ENCODE measurements around the gene FHAD1. TPM values are rescaled to one million over a fixed set of nuclear protein-coding genes. Genes with fewer than 3 reads are reported as not detected.
A peak's percentile ranks its signal among the peaks of the same experiment; 100 is the strongest.

The FHAD1 gene
- total and polyA plus RNA-seq, 9 of the 15 experiments (the other 6 are each of a cell fraction or from before 2014, with no cell fraction given): 0.32 to 2.1 (median 1.5) TPM; not detected in 1

DNA sequence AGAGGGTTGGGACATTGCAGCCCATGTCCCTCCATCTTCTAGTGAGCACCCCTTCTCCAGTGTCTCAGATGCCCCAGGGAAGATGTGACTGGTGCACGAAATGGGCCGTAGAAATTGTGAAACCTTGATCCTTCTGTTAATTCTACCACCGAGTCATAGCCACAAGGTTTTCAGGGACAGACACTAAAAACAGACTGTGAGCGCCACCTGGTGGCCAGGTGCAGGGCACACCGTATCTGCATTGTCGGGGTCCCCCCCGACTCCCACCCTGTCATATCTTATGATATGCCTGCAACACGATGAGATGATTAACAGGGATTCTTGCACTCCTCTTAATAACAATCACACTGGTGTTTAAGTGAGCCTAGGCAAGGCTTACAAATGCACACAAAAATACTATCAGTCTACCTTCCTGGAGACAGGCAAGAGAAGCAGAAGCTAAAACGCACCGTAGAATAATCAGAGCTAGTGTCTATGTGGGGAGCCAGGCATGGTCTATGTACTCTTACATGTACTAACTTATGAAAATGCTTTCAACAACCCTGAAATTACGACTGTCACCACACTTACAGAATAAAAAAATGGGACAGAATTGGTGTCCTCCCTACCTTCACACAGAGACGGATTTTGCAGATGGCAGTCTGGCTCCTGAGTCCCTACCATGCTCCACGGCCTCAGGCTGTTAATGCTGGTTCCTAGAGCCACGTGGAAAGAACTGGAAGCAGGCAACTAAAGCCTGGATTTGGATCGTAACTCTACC is 57.9 kb downstream of the FHAD1 start (continued):
- TF ChIP-seq, protein P1, sequence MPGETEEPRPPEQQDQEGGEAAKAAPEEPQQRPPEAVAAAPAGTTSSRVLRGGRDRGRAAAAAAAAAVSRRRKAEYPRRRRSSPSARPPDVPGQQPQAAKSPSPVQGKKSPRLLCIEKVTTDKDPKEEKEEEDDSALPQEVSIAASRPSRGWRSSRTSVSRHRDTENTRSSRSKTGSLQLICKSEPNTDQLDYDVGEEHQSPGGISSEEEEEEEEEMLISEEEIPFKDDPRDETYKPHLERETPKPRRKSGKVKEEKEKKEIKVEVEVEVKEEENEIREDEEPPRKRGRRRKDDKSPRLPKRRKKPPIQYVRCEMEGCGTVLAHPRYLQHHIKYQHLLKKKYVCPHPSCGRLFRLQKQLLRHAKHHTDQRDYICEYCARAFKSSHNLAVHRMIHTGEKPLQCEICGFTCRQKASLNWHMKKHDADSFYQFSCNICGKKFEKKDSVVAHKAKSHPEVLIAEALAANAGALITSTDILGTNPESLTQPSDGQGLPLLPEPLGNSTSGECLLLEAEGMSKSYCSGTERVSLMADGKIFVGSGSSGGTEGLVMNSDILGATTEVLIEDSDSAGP (CRISPR knock-in tag; IDR thresholded peaks at IDR 0.05): no peak
- TF ChIP-seq KAT2B (IDR thresholded peaks at IDR 0.05; ENCODE audit: low read depth, low read length) (no peak), MTA3 (IDR thresholded peaks at IDR 0.05; ENCODE audit: borderline replicate concordance) (peak; percentile 28; the same call in 1 of the 2 replicates), NFE2L1 (tag; IDR thresholded peaks at IDR 0.05; ENCODE audit: borderline replicate concordance, low read depth) (no peak), MIER1 (IDR thresholded peaks at IDR 0.05; ENCODE audit: low read depth) (no peak), MTF1 (CRISPR knock-in tag; IDR thresholded peaks at IDR 0.05; ENCODE audit: borderline replicate concordance) (no peak), ZNF311 (CRISPR knock-in tag; IDR thresholded peaks at IDR 0.05) (no peak), ZNF395 (CRISPR knock-in tag; IDR thresholded peaks at IDR 0.05) (no peak)

Measured in K562 (cell line).